GM18861 (cell line): Measurements from ENCODE around the gene ZIK1.

Source experiments
- ATAC-seq: cut with Tn5 transposase; IDR thresholded peaks from one replicate; pipeline ENCODE4 v1.9.1; 2021; ENCODE audit not compliant: unreplicated experiment

ZIK1 gene

DNA sequence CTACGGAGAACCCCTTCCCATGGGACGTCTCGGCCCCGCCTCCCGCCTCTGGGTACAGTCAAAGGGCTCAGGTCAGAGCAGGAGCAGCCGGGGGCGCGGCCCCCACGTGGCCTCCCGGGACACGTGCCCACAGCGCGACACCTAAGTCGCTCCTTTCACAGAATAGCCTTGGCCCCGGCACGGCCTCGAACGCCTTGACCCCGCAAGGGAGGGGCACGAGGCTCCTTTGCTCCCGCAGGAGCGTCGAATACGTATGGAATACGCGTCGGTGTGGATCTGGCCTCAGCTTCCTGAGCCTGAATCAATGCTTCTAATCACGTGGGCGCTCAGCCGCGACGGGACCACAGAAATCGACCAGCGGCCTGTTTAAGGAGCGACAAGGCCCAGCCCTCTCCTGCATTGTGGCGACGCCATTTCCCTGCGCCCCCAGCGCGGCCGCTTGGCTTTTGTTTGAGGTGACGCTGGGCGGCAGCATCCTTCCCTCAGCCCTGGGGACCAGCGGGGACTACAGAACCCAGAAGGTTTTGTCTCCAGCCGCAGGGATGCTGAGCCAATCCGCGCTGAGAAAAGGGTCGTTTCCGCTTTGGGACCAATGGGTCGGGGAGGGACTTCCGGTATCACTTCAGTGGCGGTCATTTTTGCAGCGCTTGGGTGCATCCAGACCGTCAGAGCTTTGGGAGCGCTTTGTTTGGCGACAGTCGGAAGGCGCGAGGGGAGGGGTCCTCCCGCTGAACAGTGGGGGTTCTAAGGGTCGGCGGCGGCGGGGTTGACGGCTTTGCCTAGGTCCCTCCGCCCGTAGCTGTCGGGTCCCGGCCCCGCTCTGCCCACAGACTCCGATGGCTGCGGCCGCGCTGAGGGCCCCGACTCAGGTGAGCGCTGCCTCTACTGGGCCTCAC, at the start of gene ZIK1:
ZIK1 (plus strand) TSS at position 625 of the 896 bp plus-strand sequence; CDS start at position 837, 212 bp downstream.
- no peak for ATAC-seq

DNA sequence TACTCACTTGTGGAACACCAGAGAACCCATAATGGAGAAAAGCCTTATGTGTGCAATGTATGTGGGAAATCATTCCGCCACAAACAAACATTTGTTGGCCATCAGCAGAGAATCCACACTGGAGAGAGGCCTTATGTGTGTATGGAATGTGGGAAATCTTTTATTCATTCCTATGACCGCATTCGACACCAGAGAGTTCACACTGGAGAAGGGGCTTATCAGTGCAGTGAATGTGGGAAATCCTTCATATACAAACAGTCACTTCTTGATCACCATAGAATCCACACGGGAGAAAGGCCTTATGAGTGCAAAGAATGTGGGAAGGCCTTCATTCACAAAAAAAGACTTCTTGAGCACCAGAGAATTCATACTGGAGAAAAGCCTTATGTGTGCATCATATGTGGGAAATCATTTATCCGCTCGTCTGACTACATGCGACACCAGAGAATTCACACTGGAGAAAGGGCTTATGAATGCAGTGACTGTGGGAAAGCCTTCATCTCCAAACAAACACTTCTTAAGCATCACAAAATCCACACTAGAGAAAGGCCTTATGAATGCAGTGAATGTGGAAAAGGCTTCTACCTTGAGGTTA, 45.9 kb upstream of the ZIK1 start:
- no peak for ATAC-seq

- no peak for ATAC-seq
These were observed 37.4 kb upstream of the ZIK1 start for GRCh38 chr19:57546513-57546912.

DNA sequence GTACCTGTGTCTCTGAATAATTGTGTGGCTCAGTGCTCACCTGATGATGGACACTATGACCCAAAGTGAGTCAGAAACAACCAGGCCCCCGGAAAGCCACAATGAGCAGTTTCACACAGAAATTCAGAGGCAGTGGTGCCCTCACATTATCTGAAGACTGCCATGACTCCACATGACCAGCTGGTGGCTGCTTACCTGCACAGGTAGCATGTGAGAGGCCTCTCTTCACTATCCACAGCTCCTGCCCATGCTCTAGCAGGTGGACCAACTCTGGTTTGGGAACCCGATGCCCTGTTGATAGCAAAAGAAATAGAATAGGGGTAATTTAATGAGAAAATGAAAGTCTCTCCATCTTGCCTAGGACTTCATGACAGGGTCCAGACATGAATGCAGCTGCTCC, 31.5 kb upstream of the ZIK1 start:
- ATAC-seq = no peak

DNA sequence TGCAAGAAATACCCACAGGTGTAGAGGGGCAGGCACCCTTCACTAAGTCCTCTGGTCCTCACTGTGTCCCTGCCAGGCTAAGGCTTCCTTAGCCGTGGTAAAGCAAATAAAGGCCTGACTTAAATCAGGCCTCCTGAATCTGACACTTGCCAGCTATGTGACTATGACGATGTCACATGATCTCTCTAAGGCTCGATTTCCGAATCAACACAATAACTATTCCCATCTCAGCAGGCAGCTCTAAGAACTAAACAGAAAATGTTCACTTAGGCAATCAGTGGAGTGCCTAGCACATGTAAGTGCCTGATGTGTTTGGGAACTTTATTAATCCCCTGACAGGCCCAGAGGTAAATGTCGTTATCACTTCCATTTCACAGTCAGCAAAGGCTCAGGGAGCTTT, 26.3 kb upstream of the ZIK1 start:
- no peak for ATAC-seq

DNA sequence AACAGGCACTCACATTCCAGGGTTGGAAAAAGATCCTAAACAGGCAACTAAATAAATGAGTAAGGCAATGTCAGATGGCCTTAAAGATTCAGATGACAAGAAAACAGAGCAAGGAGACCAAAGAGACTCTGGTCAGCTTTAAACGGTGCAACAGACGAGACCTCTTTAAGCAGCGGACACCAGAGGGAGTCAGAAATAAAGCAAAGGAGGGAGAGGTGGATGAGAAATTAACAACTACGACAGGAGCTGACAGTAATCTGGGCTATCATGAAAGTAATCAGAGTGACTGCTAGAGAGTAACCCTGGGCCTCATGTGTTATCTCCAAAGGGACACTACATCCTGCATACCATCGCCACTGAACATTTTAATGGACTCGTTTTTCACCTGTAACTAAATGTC, 25.4 kb upstream of the ZIK1 start:
- no peak for ATAC-seq

DNA sequence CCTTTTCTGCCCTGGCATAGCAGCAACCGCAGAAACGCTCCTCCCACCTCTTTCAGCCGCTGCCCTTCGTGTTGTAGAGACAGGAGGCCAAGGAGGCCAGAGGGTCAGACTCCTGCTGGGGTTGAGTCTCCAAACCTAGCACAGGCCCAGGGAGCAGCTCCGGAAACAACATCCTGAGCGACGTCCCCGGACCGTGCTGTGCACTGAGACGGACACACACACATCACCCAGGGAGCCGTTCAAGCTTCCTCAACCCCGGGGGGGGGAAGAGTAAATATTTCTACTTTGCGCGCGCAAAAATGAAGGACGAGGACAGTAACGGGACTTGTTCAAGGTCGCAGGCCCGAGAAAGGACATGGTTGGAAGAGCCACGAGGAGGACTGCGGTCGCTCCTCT, 24.9 kb upstream of the ZIK1 start:
- no peak for ATAC-seq

- peak; percentile 80 for ATAC-seq
These were observed 24.4 kb upstream of the ZIK1 start, which contains the start of gene ZNF550 for GRCh38 chr19:57559404-57560025. TSS of gene ZNF550 (minus strand) at chr19:57559863. CDS start at chr19:57559682, 181 bp downstream.

GRCh38 chr19:57560049-57560491, 23.9 kb upstream of the ZIK1 start:
- ATAC-seq = peak; percentile 4

GRCh38 chr19:57563547-57563946, 20.4 kb upstream of the ZIK1 start:
- no peak for ATAC-seq

DNA sequence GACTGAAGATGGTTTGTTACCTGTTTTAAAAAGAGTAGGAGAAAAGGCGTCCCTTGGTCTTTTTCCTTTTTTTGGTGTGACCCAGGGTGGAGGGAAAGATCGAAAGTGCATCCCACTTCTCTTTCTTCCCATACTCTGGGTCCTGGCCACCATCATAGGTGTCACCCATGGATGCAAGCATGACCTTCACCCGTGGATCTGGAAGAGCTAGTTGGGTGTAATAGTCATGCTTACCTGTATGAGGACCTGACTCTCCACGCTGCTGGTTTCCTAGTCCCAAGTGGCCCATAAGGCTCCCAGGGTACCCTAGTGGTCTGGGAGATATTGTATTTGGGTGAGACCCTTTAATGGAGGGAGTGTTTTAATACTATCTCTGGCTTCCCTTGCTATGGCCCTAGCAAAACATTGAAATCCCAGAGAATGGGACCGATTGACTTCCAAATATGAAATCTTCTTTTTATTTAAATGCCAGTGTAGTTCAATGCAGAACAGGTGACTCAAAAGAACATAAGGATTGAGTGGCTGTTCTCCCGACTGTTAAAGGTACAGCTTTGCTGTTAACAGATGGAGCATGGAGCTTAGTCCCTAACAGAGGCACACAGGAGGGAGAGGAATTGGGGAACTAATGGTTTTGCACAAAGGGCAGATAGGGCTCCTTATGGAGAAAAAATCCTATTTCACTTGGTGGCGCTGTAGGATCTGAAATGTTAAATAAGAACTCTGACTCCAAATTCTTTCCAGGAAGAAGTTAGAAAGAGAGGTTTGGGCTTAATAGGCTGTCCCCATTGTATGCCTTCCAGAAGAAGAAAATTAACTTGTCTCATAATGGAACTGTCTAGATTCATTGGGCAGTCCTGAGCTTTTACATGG, 17.3 kb upstream of the ZIK1 start:
- ATAC-seq = no peak

DNA sequence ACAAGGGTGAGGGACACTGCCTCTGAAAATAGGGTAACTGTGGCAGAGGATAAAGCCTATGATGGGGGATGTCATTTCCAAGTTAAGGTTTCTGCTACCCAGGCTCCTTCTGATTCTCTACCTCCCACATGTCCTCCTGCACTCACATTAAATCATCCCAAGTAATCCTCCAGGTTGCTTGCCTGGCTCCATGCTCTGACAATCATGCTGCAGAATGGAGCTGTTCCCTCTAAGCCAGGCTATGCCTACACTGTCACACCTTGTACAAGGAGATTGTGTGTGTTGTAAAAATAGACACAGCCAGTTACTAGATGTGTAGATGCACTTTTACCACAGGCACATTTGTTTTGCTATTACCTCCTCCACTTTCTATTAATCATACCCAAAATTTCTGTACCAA, 13.2 kb upstream of the ZIK1 start:
- ATAC-seq = no peak

GRCh38 chr19:57572415-57572947, 11.5 kb upstream of the ZIK1 start:
- ATAC-seq = no peak

DNA sequence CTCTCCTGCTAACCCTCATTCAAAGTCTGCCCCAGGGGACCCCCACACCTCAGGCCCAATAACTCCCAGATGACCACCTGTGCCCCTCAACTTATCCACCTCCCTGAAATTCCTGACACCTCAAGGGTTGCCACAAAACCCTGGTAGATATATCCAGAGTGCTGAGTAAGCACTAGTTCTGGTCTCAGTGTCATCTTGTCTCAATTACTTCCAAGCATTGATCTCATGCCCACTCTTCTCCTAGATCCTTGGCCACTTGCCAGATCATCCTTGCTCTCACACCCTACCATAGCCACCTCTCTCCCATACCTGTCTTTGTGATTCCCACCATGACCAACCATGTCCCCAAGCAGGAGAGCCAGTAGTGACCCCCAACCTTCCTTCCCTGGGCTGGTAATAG, 7.3 kb upstream of the ZIK1 start:
- no peak for ATAC-seq

DNA sequence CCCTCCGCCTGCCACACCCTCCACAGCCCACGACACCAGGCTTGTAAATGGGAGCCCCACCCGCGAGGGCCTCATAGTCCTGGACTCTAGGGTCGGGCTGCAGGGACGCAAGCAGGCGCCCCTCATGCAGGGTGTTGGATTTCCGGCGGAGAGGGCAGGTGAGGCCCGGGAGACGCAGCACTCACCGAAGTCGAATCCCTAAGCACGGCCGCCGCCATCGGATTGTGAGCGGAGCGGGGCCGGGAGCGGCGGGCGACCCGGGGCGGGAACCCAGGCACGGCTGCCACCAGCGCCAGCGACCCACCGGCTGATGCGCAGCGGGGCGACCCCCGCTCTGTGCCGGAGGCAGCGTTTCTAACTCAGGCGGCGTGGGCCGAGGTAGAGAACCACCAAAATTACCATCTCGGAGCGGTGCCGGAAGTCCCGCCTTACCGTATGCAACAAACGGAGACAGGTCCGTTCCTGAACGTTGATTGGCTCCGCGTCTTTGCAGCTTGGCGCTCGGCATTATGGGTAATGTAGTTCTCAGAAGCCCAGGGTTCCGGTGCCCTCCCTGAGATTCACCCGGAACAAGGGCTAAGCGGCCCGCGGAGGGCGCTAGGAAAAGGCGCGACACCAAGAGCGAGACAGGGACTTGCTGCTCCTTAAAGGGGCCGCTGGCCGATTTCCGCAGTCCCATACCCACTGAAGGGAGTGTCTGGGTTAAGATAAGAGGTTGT, 5.3 kb upstream of the ZIK1 start, which contains the start of gene ZNF416:
ZNF416 (minus strand) TSS at position 425 of the 719 bp plus-strand sequence; CDS start at position 218, 207 bp downstream.
- peak; percentile 84 for ATAC-seq

- ATAC-seq = no peak
These were observed 833 bp upstream of the ZIK1 start for GRCh38 chr19:57583104-57583520.

GRCh38 chr19:57587529-57587928, 3.6 kb downstream of the ZIK1 start:
- no peak for ATAC-seq

DNA sequence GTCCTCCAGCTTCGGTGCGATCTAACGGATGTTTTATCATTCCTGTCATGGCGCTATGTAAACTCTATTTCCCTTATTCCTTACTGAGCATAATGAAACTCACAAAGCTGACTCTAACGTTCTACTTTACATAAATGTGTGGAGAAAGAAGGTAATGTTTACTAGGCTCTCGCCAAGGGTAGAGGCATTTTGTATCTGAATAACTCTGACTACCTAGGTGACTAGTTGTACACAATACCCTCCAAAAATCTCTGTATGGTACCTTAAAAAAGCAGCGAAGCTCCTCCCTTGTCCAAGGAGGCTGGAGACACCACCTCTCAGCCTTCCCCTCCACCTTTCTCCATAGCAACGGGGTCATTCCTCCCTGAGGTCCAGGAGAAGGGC, 15.4 kb downstream of the ZIK1 start:
- ATAC-seq = no peak

- peak; percentile 82 for ATAC-seq
These were observed 15.9 kb downstream of the ZIK1 start, which contains the start of gene ZNF530 for GRCh38 chr19:57599761-57600383. TSS of gene ZNF530 (plus strand) at chr19:57599885. CDS start at chr19:57604346, 4,461 bp downstream.
